Ascending aorta (tissue), 2 donors: ENCODE measurements around the gene RAD51B. TPM values are rescaled to one million over a fixed set of nuclear protein-coding genes. Genes with fewer than 3 reads are reported as not detected.

Experiments
- DNase-seq, 2 donors: peaks; one replicate each; pipeline ENCODE4 v3.0.0-alpha.2; 2019; ENCODE audit warnings: low spot score in 2 of 2
- H3K27ac ChIP-seq, 2 donors: fragments of 200-600 bp; sonication (generic); one replicate each; pipeline ENCODE4 v1.5.1; 2016 to 2017; ENCODE audit warnings: mild to moderate bottlenecking in 1 of 2
- H3K27me3 ChIP-seq: fragments of 200-600 bp; sonication (generic); one replicate; pipeline ENCODE4 v1.5.1; 2017
- H3K36me3 ChIP-seq, 2 donors: fragments of 200-600 bp; sonication (generic); one replicate each; pipeline ENCODE4 v1.5.1; 2016
- H3K4me1 ChIP-seq, 2 donors: fragments of 200-600 bp; sonication (generic); one replicate each; pipeline ENCODE4 v1.5.1; 2016 to 2017; ENCODE audit warnings: mild to moderate bottlenecking in 1 of 2
- H3K4me3 ChIP-seq, 2 donors: fragments of 200-600 bp; sonication (generic); one replicate each; pipeline ENCODE4 v1.5.1; 2016 to 2017; ENCODE audit warnings: mild to moderate bottlenecking in 1 of 2
- H3K9me3 ChIP-seq, 2 donors: fragments of 200-600 bp; sonication (generic); one replicate each; pipeline ENCODE4 v1.5.1; 2016
- intact Hi-C: fragments of 100-400 bp; cut with DNase I; formaldehyde crosslinking; loops from one replicate; pipeline ENCODE4 v1.15.1; 2023
- total RNA-seq: library from RNA; depleted of rRNA; stranded (reverse); fragments of >200 nt; gene quantifications from one replicate; pipeline ENCODE4 v1.1.0, GENCODE V29; 2016
- TF ChIP-seq, protein P1 (sequence below), 3 experiments: fragments of 200-600 bp in 2 of 3; fragments of 450-650 bp in 1 of 3; sonication (generic) in 2 of 3; IDR thresholded peaks; one replicate each; pipeline ENCODE4 v1.5.1; 2016 to 2019; ENCODE audit warnings: antibody characterized with exemption in 3 of 3, mild to moderate bottlenecking in 1 of 3, moderate library complexity in 1 of 3

The RAD51B gene
- total RNA-seq, 1 donor from 2014 or later = not detected

DNA sequence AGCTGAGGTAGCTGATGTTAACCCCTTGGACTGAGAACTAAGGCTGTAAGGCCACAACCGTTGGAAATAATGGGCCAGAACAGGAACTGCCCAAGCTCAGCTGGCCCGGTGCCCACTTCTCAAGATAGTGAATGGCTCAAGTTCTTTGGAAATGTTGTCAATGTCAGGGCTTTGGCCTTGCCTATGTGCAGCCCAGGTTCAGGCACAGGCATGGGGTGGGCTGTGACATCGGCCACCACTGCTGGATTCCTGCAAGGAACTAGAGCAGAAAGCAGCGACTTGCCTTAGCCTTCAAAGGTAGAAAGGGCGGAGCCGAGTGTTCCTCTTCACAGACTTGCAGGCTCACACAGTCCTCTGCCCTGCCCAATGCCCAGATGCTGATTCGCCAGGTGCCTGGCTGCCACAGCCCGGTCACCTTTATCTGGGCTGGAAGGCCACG lies 682.1 kb downstream of the RAD51B start:
- no peak for DNase-seq
- H3K27me3 ChIP-seq = no peaks in the 10 kb centered on the region
- H3K4me1 ChIP-seq = peaks cover 4 to 10% of the 10 kb centered on the region in 2 donors
- TF ChIP-seq, protein P1, sequence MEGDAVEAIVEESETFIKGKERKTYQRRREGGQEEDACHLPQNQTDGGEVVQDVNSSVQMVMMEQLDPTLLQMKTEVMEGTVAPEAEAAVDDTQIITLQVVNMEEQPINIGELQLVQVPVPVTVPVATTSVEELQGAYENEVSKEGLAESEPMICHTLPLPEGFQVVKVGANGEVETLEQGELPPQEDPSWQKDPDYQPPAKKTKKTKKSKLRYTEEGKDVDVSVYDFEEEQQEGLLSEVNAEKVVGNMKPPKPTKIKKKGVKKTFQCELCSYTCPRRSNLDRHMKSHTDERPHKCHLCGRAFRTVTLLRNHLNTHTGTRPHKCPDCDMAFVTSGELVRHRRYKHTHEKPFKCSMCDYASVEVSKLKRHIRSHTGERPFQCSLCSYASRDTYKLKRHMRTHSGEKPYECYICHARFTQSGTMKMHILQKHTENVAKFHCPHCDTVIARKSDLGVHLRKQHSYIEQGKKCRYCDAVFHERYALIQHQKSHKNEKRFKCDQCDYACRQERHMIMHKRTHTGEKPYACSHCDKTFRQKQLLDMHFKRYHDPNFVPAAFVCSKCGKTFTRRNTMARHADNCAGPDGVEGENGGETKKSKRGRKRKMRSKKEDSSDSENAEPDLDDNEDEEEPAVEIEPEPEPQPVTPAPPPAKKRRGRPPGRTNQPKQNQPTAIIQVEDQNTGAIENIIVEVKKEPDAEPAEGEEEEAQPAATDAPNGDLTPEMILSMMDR (IDR thresholded peaks at IDR 0.05) = no peak
- no peak overlapping the region for H3K27ac ChIP-seq
- intact Hi-C loops = no loop called here
- H3K4me3 ChIP-seq = no peak overlapping the region
- H3K9me3 ChIP-seq = no peaks in the 10 kb centered on the region
- no peaks in the 10 kb centered on the region for H3K36me3 ChIP-seq

- intact Hi-C loops = no loop called here
- H3K36me3 ChIP-seq = no peaks in the 10 kb centered on the region
These were observed 682.7 kb downstream of the RAD51B start for GRCh38 chr14:68502230-68502629.

DNA sequence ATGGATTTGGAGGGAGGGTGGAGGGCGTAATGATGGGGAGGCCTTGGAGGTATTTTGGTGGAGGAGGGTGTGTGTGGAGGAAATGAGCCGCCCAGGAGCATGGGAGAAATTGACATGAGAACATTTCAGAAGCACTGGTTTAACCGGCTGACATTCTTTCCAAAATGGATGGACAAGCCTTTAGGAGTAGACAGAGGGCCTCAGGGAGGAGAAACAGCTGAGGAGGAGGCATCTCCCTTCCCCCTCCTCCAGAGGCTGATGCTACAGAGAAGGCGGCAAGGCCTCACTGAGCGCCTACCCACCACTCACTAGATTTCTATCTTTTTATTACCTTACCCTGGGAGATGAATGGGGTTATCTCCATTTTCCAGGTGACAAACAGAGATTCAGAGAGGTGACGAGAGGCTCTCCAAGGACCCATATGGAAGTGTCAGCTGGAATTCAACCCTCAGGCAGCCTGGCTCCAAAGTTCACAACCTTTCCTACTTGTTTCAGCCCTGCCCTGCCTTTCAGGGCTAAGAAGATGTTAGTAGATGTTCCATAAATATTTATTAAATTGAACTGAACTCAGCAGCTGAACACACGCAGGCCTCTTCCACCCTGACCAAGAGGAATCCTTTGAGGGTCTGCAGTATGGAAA lies 683.7 kb downstream of the RAD51B start:
- intact Hi-C loops = no loop called here
- Histone ChIP-seq H3K4me3 (no peak overlapping the region), H3K4me1 (peaks cover 4 to 11% of the 10 kb centered on the region in 2 donors), H3K36me3 (no peaks in the 10 kb centered on the region), H3K27ac (no peak overlapping the region), H3K27me3 (no peaks in the 10 kb centered on the region), H3K9me3 (no peaks in the 10 kb centered on the region)
- TF ChIP-seq, protein P1 (IDR thresholded peaks at IDR 0.05) = no peak
- no peak for DNase-seq

More at GRCh38 chr14:68502230-68502629, 682.7 kb downstream of the RAD51B start:
- no peak overlapping the region for H3K4me3 ChIP-seq
- DNase-seq = no peak
- H3K27ac ChIP-seq = no peak overlapping the region
- peaks cover 4 to 11% of the 10 kb centered on the region in 2 donors for H3K4me1 ChIP-seq
- TF ChIP-seq, protein P1 (IDR thresholded peaks at IDR 0.05) = no peak
- no peaks in the 10 kb centered on the region for H3K27me3 ChIP-seq
- H3K9me3 ChIP-seq = no peaks in the 10 kb centered on the region

DNA sequence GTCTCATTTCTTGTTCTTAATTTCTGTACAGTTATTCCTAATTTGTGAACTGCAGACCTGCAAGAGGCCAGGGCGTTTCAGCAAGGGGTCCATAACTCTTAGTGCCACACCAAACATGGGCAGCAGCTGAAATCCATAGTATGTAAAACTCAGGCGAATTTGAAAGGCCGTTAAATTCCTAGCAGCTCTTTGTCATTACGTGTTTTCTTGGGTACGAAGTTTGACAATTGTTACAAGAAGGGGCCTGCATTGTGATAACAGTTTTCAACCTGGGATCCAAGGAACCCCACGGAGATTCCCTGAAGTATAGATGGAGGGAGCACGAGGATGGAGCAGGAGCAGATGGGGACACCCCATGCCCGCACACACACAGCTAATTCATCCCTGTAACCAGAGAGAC lies 685.3 kb downstream of the RAD51B start:
- intact Hi-C loops = loop anchor here (5.0 kb wide), 1 partner anchor 108 kb away; no protein-coding TSS in a partner anchor
- Histone ChIP-seq H3K36me3 (no peaks in the 10 kb centered on the region), H3K27ac (no peak overlapping the region), H3K9me3 (no peaks in the 10 kb centered on the region), H3K4me1 (peaks cover 6 to 17% of the 10 kb centered on the region in 2 donors), H3K4me3 (no peak overlapping the region), H3K27me3 (no peaks in the 10 kb centered on the region)
- no peak for DNase-seq
- TF ChIP-seq, protein P1 (IDR thresholded peaks at IDR 0.05) = no peak

DNA sequence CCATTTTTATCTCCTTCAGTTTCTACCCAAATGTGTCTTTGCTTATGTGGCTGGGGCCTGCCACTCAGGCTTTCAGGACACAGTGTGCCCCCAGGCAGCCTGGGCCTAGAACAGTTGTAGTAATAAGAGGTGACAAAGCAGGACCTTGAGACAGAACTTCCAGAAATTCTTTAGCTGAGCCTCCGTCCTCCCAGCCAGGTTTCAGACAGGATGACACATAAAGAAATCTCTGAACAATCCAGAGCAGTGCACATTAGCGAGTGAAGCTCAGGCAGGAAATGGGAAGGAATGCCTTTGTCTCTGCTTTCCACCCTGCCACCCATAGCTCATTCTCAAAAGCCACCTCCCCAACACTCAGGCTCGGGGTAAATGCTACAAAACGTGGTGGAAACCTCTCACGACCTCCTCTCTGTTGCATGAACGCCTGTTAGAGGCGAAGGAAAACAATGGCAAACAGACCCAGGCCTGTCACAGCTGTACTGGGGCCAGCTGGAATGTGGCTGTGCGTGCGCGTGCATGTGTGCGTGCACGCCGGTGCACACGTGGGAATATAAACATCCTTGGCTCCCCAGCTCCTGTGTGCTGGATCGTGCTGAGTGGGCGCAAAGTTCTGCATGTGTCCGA lies 686.6 kb downstream of the RAD51B start:
- TF ChIP-seq, protein P1 (IDR thresholded peaks at IDR 0.05) = no peak
- peaks cover 13 to 28% of the 10 kb centered on the region in 2 donors for H3K4me1 ChIP-seq
- H3K27ac ChIP-seq = peak overlapping the region; percentile 38 to 44
- no peak for DNase-seq
- intact Hi-C loops = loop anchor here (5.0 kb wide), 1 partner anchor 109 kb away; no protein-coding TSS in a partner anchor
- no peaks in the 10 kb centered on the region for H3K27me3 ChIP-seq
- no peaks in the 10 kb centered on the region for H3K9me3 ChIP-seq
- H3K4me3 ChIP-seq = no peak overlapping the region
- no peaks in the 10 kb centered on the region for H3K36me3 ChIP-seq
